KG1 (cell line): ENCODE measurements around the gene CNTN4.
"Not testable (repeated sequence)": the region's sequence is repeated elsewhere in the genome, so short reads cannot be mapped to it uniquely, and the experiment has no call there.

Experiments
- DNase-seq: peaks from one replicate; lab custom pipeline; 2025; lab: John Stamatoyannopoulos, UW

The CNTN4 gene

DNA sequence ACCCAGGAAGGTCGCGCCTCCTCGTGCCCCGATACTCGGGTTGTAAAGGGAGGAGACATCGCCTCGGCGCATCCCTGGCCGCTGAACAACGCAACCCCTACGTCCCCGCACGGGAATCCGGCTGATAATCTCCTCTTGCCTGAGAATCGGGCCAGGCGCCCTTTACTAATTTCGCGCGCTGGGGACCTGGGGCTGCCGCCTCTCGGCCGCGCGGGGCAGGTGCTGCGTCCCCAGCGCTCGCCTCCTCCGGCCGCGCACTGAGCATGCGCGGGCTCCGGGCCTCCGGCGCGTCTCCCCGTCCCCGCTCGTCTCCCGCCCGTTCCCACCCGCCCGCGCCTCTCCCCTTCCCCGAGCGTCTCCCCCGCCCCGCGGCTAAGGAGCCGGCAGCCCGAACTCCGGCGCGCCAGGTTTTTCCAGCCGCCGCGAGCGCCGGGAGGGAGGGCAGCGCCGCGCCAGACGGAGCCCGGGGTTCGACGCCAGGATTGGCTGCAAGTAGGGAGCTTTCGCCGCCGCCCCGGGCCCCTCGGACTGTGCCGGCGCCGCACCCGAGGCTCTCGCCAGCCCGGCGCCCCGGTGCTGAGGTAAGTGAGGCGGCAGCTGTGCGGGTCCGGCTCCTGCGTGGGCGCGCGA lies at the start of gene CNTN4:
TSS of gene CNTN4 (plus strand) at position 469 of the 630 bp plus-strand sequence.
- no peak for DNase-seq

- no peak for DNase-seq
Observed at GRCh38 chr3:2061360-2061759, 37.3 kb upstream of the CNTN4 start.

GRCh38 chr3:2071531-2071930 lies 27.1 kb upstream of the CNTN4 start:
- DNase-seq = no peak

- no peak for DNase-seq
Observed at GRCh38 chr3:2078821-2079220, 19.8 kb upstream of the CNTN4 start.

DNA sequence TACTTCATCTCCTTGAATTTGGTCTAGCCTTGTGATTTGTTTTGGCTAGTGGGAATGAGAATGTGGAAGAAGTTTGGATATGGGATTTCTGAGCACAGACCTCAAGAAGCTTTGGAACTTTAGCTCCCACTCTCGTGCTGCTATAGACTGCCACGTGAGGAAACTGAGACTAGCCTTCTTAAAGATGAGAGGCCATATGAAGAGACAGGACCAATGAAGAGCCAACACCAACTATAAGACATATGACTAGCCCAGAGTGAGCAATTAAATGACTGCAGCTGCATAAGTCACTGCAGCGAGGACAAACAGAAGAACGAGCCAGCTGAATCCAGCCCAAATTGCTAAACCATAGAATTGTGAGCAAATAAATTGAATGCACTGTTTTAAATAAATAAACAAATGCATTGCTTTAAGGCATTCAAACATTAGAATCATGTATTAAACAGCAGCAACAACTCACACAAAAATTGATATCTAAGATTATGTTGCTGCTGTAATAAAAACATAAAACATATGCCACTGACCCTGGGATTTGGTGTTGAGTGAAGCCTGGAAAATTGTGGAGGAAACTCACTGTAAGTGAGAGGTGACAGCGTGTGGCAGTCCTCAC lies 15.7 kb upstream of the CNTN4 start:
- DNase-seq = no peak

DNA sequence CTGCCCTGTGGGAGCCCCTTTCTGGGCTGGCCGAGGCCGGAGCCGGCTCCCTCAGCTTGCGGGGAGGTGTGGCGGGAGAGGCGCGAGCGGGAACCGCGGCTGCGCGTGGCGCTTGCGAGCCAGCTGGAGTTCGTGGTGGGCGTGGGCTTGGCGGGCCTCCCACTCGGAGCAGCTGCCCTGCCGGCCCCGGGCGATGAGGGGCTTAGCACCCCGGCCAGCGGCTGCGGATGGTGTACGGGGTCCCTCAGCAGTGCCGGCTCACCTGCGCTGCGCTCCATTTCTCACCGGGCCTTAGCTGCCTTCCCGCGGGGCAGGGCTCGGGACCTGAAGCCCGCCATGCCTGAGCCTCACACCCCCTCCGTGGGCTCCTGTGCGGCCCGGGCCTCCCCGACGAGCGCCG lies 15.1 kb upstream of the CNTN4 start:
- not testable (repeated sequence) for DNase-seq

- DNase-seq = no peak
Observed at GRCh38 chr3:2090095-2090911, 8.4 kb upstream of the CNTN4 start.

GRCh38 chr3:2092758-2093157 lies 5.9 kb upstream of the CNTN4 start:
- no peak for DNase-seq

- DNase-seq = no peak
Observed at GRCh38 chr3:2094941-2095340, 3.7 kb upstream of the CNTN4 start.

- no peak for DNase-seq
Observed at GRCh38 chr3:2096216-2096615, 2.5 kb upstream of the CNTN4 start.

DNA sequence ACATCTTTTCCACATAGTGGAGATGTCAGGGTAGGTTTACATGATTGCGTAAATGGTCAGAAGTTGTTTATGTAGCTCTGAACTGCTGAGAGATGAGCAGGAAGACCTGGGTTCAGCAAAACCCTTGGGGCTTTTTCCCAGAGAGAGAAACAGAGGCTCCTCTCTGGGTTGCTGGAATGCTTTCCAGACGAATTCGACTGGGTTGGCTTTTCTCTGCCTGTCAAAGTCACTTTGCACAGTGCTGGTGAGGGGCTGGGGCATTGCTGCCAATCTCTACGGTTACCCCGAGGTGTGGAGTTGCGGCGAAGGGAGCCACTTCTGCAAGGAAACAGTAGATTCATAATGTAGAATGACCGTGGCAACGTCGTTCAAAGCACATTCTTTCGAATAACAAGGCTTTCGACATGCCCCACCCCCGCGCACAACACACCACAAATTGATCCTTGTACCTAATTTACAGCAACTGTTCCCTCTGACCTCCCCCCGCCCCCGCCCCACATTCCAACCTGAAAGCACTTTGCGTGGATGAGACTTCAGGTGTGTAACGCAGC lies 950 bp upstream of the CNTN4 start:
- DNase-seq = no peak

DNA sequence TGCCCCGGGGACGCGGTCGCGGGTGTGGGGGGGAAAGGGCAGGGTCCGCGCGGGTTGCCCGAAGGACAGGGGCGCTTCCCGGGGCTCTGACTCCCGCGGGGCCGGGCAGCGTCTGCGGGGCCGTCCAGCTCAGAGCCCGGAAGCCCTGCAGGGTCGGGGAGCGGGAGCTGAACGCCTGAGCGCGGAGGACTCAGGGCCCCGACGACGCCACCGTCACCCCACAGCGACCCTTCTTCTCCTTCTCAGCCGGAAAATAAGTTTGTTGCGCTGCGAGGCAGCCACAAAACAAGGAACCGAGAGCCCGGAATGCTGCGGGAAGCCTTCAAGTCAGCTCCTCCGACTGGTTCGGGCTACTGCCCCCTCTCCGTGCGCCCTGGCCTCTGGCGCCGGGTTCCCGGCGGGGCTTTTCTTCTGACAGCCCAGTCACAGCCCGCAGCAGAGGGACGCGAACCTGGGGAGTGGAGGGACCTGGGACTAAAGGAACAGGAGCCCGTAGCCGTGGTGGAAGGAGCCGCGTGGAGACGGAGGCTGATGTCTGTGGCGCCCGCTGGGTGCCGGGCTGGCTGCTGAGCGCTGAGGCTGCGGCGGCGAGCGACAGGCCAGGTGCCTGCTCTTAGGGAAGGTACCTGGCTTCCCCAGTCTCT lies 484 bp downstream of the CNTN4 start:
- DNase-seq = no peak

DNA sequence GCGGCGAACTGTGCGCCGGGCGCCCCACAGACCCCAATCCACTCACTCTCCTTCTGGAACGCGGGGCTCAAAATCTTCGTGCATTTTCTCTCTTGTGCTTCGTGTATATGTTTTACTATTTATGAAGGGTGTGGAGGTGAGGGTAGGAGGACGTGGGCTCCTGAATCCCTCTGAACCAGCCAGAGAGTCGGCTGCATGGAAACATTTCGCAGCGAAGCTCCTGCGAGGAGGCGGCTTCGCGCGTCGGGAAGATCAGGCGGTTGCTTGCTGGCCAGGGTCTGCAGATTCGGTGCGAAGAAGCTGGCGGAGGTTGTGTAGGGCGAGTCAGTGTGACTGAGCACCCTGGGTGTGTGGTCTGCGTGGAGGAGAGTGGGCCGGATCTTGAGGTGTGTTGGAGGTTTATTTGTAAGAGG lies 1.1 kb downstream of the CNTN4 start:
- DNase-seq = no peak

- no peak for DNase-seq
Observed at GRCh38 chr3:2106438-2106837, 7.8 kb downstream of the CNTN4 start.

DNA sequence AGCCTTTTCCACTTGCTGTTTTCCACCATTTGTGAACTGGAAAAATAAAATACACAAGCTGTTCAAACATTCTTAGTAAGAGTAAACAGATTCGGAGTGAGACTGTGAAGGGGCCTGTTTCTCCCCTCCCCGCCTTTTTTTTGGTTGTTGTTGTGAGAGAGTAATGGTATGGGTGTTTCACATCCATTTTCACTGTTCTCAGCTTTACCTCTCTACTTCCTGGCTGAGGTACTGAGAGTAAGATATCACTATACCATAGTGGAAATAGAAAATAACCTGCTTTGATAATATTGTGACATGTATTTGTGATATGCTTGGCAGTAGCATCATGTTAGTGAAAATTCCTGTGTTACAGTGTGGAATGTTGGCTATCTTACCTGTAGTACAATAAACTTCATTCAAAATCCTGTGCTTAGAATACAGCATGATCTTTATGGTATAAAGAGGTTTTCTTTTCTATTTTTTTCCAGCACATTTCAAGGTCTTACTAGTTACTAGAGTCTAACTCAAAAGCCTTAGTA lies 12.0 kb downstream of the CNTN4 start:
- no peak for DNase-seq

DNA sequence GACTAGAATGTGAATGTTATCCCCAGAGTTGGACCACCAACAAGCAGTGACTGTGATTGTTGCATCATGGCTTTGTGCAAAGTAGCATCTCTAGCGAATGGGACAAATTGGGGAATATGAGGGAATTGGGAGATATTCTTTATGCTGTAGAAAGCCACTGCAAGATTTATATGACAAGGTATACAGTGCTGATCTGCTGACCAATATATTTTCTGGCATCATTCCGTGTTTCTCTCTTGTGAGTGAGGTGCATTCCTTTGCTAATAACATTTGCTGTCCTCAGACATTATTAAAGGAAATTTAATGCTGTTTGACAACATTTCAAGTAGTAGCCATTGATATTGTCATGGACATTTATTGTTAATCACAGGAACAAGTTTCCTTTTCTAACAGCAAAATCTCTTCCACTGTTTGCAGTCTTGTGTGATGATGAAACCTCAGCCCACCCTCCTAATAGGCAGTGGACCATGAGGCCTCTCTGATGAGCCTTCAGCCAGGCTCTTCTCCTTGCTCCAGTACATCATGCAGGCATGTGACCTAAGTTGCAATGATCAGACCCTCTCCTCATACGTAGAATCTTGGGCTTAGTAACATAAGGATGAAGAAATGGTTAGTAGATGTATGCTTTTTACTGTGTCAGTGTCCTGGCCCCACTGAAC lies 16.1 kb downstream of the CNTN4 start:
- DNase-seq = no peak

- DNase-seq = no peak
Observed at GRCh38 chr3:2130726-2131125, 32.1 kb downstream of the CNTN4 start.

GRCh38 chr3:2133146-2133545 lies 34.5 kb downstream of the CNTN4 start:
- DNase-seq = no peak

DNA sequence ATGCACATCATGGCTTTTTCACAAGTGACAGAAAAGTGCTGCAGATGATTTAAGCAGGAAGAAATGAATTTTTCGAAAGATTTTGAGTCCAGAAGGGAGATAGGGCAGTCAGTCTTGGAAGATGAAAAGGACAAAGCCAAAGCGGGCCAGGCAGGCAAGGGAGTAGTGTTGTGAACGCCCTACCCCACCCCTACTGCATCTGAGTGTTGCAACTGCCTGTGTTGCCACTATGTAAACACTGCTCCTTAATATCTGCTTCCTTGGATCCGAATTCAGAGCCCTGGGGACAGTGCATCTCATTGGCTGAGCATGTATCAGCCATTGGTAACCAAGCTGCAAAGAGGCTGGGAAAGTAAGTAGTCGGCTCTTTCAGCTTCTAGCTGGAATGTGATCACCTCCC lies 39.0 kb downstream of the CNTN4 start:
- no peak for DNase-seq

GRCh38 chr3:2141482-2141881 lies 42.8 kb downstream of the CNTN4 start:
- DNase-seq = no peak

DNA sequence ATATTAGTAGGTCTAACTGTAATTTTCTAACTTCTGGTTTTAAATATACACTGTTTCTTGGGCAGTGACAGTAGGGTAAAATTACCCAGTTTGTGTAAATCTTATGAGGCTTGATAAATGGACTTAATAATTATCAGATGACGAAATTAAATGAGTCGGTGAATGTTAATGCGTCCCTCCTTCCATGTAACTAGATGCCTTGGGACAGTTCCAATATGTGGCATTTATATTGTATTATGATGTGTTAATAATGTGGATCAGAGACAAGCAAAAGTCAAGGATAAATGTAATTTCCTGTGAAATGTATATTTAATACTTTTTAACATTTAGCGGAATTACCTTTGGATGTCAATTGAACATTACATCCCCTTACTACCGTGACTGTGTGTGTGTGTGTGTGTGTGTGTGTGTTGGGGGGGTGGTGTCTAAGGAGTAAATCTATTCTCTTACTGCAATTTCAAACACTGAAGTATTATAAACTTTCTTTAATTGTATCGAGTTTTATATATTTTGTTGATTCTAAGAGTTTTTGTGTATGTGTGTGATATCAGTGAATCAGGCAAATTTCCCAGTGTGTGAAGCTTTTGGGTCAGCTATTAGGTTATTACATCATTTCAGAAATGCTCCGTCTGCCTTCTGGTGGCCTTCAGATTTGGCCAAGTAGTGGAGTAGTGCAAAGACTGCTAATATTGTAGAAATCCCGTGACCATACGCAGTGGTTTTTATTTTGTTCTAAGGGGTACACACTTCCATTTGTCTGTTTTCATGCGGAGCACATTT lies 50.1 kb downstream of the CNTN4 start:
- no peak for DNase-seq
